SIG-M5 treated with dmso at 0.1 percent for 504 hours (cell line): ENCODE results near the gene GCNT1.
"Not testable (repeated sequence)": the region's sequence is repeated elsewhere in the genome, so short reads cannot be mapped to it uniquely, and the experiment has no call there.

Experiments
- DNase-seq: peaks from one replicate; lab custom pipeline; 2025; ENCODE audit not compliant: unreplicated experiment; lab: John Stamatoyannopoulos, UW

Gene GCNT1

GRCh38 chr9:76479337-76479736, 20.4 kb downstream of the GCNT1 start:
- DNase-seq: not testable (repeated sequence)

DNA sequence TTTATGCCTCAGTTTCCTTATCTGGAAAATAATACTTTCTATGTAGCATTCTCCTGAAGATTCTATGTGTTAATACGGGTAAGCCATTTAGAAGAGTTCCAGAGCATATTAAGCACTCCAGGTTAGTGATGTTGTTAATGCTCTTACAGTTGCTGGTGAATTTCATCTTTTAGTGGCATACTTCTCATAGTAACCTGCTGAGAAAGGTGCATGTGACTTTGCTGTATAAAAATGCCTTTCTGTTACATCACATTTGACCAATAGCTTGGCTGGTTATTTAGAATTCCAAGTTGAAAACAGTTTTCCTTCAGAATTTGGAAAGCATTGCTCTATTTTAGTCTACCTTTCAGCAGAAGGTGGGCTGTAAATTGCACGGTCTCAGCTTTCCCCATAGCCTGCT, 27.2 kb downstream of the GCNT1 start:
- no peak for DNase-seq

GRCh38 chr9:76490249-76490990, 31.4 kb downstream of the GCNT1 start:
- DNase-seq: peak; percentile 2

GRCh38 chr9:76491056-76491455, 32.1 kb downstream of the GCNT1 start:
- DNase-seq: peak; percentile 3

GRCh38 chr9:76493496-76493895, 34.5 kb downstream of the GCNT1 start:
- not testable (repeated sequence) for DNase-seq

GRCh38 chr9:76500061-76500460, 41.1 kb downstream of the GCNT1 start:
- DNase-seq: no peak

DNA sequence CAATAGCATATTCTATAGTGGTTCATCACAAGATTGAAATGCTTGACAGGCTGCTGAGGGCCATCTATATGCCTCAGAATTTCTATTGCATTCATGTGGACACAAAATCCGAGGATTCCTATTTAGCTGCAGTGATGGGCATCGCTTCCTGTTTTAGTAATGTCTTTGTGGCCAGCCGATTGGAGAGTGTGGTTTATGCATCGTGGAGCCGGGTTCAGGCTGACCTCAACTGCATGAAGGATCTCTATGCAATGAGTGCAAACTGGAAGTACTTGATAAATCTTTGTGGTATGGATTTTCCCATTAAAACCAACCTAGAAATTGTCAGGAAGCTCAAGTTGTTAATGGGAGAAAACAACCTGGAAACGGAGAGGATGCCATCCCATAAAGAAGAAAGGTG, 43.8 kb downstream of the GCNT1 start:
- no peak for DNase-seq

DNA sequence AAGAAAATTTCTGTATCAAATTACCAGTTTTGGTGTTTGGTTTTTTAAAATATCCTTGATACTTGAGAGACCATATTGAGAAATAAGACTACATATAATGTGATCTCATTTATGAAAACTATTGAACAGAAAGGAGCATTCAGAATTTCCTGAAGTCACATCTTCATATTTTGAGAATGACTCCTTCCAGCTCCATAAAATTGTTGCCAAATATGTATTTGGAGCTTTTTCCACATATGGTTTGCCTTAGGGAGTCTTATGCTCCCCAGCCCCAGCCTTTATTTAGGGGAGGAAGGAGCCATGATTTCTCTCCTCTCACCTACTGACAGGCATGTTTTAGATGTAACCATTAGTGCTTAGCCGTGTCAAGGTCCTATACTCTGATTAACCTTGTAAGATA, 51.1 kb downstream of the GCNT1 start:
- no peak for DNase-seq

GRCh38 chr9:76510446-76510845, 51.5 kb downstream of the GCNT1 start:
- DNase-seq: no peak

DNA sequence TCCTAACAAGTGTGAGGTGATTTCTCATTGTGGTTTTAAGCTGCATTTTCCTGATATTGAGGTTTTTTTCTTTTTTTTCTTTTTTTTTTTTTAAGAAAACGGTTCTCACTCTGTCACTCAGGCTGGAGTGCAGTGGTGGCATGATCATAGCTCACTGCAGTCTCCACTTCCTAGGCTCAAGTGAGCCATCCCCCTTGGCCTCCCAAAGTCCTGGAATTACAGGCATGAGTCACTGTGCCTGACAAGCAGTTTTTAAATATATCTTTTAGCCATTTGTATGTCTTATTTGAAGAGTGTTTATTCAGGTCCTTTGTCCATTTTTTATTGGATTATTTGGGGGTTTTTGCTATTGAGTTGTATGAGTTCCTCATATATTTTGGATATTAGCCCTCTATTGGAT, 53.8 kb downstream of the GCNT1 start:
- DNase-seq: no peak

GRCh38 chr9:76516350-76516749, 57.4 kb downstream of the GCNT1 start:
- no peak for DNase-seq

DNA sequence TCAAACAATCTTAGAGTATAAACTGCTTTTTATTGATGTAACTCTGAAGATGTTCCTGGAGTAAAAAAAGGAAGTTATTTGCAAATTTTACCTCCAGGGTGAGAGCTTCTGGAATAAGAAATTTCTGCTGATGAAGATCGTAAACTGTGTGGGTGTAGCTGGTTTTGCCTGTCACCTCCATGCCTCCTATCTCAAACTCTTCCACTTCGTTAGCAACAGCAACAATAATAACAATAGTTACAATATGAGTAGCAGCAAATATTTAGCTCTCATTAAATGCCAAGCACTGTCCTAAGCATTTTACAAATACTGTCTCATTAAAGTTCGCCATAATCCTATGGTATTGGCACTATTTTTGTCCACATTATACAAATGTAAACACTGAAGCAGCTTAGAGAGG, 57.9 kb downstream of the GCNT1 start:
- no peak for DNase-seq

- no peak for DNase-seq
Measured at GRCh38 chr9:76519075-76519835, 60.3 kb downstream of the GCNT1 start.

DNA sequence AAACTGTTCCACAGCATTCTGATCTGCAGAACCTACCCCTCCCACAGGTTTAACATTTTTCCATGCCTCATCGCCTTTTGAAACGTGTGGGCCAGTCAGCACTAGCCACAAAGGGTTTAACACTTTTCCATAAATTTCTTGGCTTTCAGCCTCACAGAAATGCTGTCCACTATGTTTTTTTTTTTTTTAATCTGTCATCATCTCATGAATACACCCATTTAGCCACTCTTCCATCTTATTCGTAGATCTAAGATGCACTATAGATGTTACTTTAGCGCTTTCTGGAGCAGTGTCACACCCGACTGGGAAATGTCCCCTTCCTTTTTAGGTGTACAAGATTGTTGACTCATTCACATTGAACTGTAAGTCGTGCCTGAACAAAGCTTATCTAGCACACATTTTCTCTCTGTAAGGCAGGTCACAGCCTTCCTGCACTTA, 62.3 kb downstream of the GCNT1 start:
- no peak for DNase-seq

DNA sequence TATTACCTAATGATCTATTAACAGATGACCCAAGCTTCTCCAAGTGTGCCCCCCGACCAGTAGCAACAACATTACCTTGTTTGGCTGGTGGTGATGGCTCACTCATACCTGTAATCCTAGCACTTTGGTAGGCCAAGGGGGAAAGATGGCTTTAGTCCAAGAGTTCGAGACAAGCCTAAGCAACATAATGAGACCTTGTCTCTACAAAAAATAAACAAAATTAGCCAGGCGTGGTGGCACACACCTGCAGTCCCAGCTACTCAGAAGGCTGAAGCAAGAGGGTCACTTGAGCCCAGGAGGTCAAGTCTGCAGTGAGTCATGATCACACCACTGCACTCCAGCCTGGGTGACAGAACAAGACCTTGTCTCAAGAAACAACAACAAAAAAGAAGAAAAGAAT, 62.9 kb downstream of the GCNT1 start:
- no peak for DNase-seq

DNA sequence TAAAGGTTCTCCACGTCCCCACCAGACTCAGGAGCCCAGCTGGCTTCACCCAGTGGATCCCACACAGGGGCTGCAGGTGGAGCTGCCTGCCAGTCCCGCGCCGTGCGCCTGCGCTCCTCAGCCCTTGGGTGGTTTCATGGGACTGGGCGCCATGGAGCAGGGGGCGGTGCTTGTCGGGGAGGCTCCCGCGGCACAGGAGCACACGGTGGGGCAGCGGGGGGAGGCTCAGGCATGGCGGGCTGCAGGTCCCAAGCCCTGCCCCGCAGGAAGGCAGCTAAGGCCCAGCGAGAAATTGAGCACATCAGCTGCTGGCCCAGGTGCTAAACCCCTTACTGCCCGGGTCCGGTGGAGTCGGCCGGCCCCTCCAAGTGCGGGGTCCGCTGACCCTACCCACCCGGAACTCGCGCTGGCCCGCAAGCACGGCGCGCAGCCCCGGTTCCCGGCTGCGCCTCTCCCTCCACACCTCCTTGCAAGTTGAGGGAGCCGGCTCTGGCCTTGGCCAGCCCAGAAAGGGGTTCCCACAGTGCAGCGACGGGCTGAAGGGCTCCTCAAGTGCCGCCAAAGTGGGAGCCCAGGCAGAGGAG, 64.7 kb downstream of the GCNT1 start:
- DNase-seq: not testable (repeated sequence)

DNA sequence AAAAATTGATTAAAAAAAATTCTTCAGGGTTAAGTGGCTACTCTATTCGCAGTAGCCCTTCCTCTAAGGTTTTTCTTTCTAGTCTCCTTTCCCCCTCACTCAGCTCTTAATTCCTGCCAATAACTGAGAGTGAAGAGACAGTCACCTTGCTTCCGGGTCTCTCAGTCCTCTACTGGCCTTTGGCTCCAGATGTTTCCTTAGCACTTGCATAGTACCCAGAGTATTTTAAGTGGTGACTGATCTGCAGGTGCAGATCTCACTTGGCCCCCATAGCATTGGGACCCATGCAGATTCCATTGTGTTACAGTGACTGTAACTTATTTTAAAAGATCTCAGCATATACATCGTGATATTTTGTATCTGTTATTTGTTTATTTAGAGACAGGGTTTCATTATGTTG, 66.2 kb downstream of the GCNT1 start:
- no peak for DNase-seq

GRCh38 chr9:76526026-76526425, 67.0 kb downstream of the GCNT1 start:
- no peak for DNase-seq

DNA sequence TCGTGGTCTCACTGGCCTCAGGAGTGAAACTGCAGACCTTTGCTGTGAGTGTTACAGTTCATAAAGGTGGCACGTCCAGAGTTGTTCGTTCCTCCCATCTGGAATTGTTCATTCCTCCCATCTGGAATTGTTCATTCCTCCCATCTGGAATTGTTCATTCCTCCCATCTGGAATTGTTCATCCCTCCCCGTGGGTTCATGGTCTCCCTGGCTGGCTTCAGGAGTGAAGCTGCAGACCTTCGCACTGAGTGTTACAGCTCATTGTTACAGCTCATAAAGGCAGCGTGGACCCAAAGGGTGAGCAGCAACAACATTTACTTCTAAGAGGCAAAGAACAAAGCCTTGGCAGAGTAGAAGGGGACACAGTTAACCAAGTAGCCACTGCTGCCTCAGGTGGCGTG, 69.1 kb downstream of the GCNT1 start:
- no peak for DNase-seq

- DNase-seq: no peak
Measured at GRCh38 chr9:76528642-76529190, 69.7 kb downstream of the GCNT1 start.

DNA sequence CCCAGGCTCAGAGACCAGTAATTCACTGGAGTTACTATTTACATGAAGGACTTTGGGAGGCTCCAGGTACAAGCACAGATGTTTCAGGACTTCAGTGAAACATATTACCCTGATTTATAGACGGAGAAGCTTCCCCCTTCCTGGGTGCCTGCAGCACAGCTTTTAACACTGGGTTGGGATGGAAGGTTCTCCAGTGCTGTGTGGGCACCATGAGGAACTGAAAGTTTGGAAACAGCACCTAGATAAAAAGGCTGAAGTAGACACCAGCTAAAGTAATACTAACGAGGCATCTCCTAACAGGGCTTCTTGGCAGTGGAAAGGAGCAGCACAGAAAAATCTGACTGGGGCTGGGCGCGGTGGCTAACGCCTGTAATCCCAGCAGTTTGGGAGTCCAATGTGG, 70.7 kb downstream of the GCNT1 start:
- peak; percentile 69 for DNase-seq
